ENCODE data around the gene DLG1.

Gene DLG1

GRCh38 chr3:197181741-197182140 is 116.7 kb downstream of the DLG1 start:
- no peak for DNase-seq (ENCODE audit: low read depth in 3 of 3, low spot score in 1 of 3)

GRCh38 chr3:197178998-197179397 is 119.4 kb downstream of the DLG1 start:
- no peak for DNase-seq (ENCODE audit: low read depth in 3 of 3, low spot score in 1 of 3)

- DNase-seq (ENCODE audit: low read depth in 3 of 3, low spot score in 1 of 3) = no peak
Measured at GRCh38 chr3:197175503-197175902, 122.9 kb downstream of the DLG1 start.

- no peak for DNase-seq (ENCODE audit: low read depth in 3 of 3, low spot score in 1 of 3)
Measured at GRCh38 chr3:197174927-197175326, 123.5 kb downstream of the DLG1 start.

GRCh38 chr3:197173620-197174019 is 124.8 kb downstream of the DLG1 start:
- DNase-seq (ENCODE audit: low read depth in 3 of 3, low spot score in 1 of 3) = no peak

- no peak for DNase-seq (ENCODE audit: low read depth in 3 of 3, low spot score in 1 of 3)
Measured at GRCh38 chr3:197171481-197172067, 126.8 kb downstream of the DLG1 start.

GRCh38 chr3:197169028-197169427 is 129.4 kb downstream of the DLG1 start:
- DNase-seq (ENCODE audit: low read depth in 3 of 3, low spot score in 1 of 3) = no peak

- DNase-seq (ENCODE audit: low read depth in 3 of 3, low spot score in 1 of 3) = no peak
Measured at GRCh38 chr3:197168606-197169005, 129.8 kb downstream of the DLG1 start.

- DNase-seq (ENCODE audit: low read depth in 3 of 3, low spot score in 1 of 3) = no peak
Measured at GRCh38 chr3:197168063-197168462, 130.3 kb downstream of the DLG1 start.

GRCh38 chr3:197167549-197167948 is 130.9 kb downstream of the DLG1 start:
- DNase-seq (ENCODE audit: low read depth in 3 of 3, low spot score in 1 of 3) = no peak

GRCh38 chr3:197165890-197166289 is 132.5 kb downstream of the DLG1 start:
- DNase-seq (ENCODE audit: low read depth in 3 of 3, low spot score in 1 of 3) = no peak

- no peak for DNase-seq (ENCODE audit: low read depth in 3 of 3, low spot score in 1 of 3)
Measured at GRCh38 chr3:197155046-197155445, 143.4 kb downstream of the DLG1 start.

GRCh38 chr3:197151580-197151979 is 146.8 kb downstream of the DLG1 start:
- DNase-seq (ENCODE audit: low read depth in 3 of 3, low spot score in 1 of 3) = no peak

- DNase-seq (ENCODE audit: low read depth in 3 of 3, low spot score in 1 of 3) = no peak
Measured at GRCh38 chr3:197149528-197149927, 148.9 kb downstream of the DLG1 start.

- no peak for DNase-seq (ENCODE audit: low read depth in 3 of 3, low spot score in 1 of 3)
Measured at GRCh38 chr3:197144188-197144587, 154.2 kb downstream of the DLG1 start.

- no peak for DNase-seq (ENCODE audit: low read depth in 3 of 3, low spot score in 1 of 3)
Measured at GRCh38 chr3:197139586-197139985, 158.8 kb downstream of the DLG1 start.

- no peak for DNase-seq (ENCODE audit: low read depth in 3 of 3, low spot score in 1 of 3)
Measured at GRCh38 chr3:197137751-197138150, 160.7 kb downstream of the DLG1 start.

GRCh38 chr3:197136744-197137143 is 161.7 kb downstream of the DLG1 start:
- DNase-seq (ENCODE audit: low read depth in 3 of 3, low spot score in 1 of 3) = no peak

GRCh38 chr3:197135212-197135611 is 163.2 kb downstream of the DLG1 start:
- no peak for DNase-seq (ENCODE audit: low read depth in 3 of 3, low spot score in 1 of 3)

- DNase-seq (ENCODE audit: low read depth in 3 of 3, low spot score in 1 of 3) = no peak
Measured at GRCh38 chr3:197132916-197133530, 165.4 kb downstream of the DLG1 start.

- DNase-seq (ENCODE audit: low read depth in 3 of 3, low spot score in 1 of 3) = no peak
Measured at GRCh38 chr3:197125636-197126035, 172.8 kb downstream of the DLG1 start.

GRCh38 chr3:197124713-197125112 is 173.7 kb downstream of the DLG1 start:
- no peak for DNase-seq (ENCODE audit: low read depth in 3 of 3, low spot score in 1 of 3)

GRCh38 chr3:197122394-197122793 is 176.0 kb downstream of the DLG1 start:
- no peak for DNase-seq (ENCODE audit: low read depth in 3 of 3, low spot score in 1 of 3)
